ENCODE results near the gene GALNT11. TPM values are rescaled to one million over a fixed set of nuclear protein-coding genes. Genes with fewer than 3 reads are reported as not detected.

The GALNT11 gene
- polyA plus RNA-seq, 1 donor (not counting 4 experiments of a cell fraction or from before 2014, with no cell fraction given), result 42.3 TPM

DNA sequence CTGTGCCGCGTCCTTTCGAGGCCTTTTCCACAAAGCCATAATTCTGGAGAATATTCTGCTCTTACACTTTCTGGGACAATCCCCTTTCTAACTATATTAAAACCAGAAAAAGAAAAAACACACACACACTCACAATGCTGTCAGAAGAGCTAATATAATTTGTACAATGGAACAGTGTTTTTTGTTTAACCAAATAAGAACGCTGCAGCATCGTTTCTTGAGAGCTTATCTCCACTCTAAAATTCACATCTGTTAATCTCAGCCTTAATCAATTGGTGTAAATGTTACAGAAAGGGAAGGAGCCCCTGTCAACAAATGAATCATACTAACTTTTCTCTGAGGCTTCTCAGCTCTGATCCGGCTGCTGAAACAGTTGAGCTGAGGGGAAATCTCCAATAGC is 123.9 kb downstream of the GALNT11 start:
- no peaks in the 10 kb centered on the region for H3K27me3 ChIP-seq (ENCODE audit: control insufficient read depth, extremely low read depth, insufficient read depth, low read length)
- H3K9me1 ChIP-seq (ENCODE audit: control insufficient read depth, extremely low read depth, insufficient read depth, low read length), result no peaks in the 10 kb centered on the region
- dilution Hi-C loops (cut with MboI; ENCODE audit: extremely low pct_ligation_motif_present, low sequenced_read_pairs), result no loop called here
- H3K9ac ChIP-seq (ENCODE audit: control insufficient read depth, extremely low read depth, insufficient read depth, low read length), result no peak overlapping the region
- FAIRE-seq (no peak), DNase-seq (ENCODE audit: low read depth, low spot score) (no peak)
- no peaks in the 10 kb centered on the region for H4K20me1 ChIP-seq (ENCODE audit: control insufficient read depth, extremely low read depth, insufficient read depth, low read length)
- TF ChIP-seq EZH2 (IDR thresholded peaks at IDR 0.05; ENCODE audit: low read length) (no peak), CTCF (optimal IDR thresholded peaks at IDR 0.05 in 1 of 3, IDR thresholded peaks at IDR 0.05 in 1 of 3, conservative IDR thresholded peaks at IDR 0.05 in 1 of 3; ENCODE audit: extremely low read depth in 1 of 3, insufficient read depth in 2 of 3, low read length in 3 of 3) (no peak)
- no peaks in the 10 kb centered on the region for H3K79me2 ChIP-seq (ENCODE audit: control insufficient read depth, insufficient read depth, low read length)
- H3K9me3 ChIP-seq (ENCODE audit: control insufficient read depth, low read depth, low read length), result no peaks in the 10 kb centered on the region
- no peak overlapping the region for H2AFZ ChIP-seq (ENCODE audit: control insufficient read depth, low read length)
- no peak overlapping the region for H3K4me2 ChIP-seq (ENCODE audit: control insufficient read depth, extremely low read depth, insufficient read depth, low read depth, low read length)
- H3K4me3 ChIP-seq (ENCODE audit: control insufficient read depth in 2 of 3, extremely low read depth in 1 of 3, insufficient read depth in 2 of 3, low read depth in 1 of 3, low read length in 3 of 3), result no peak overlapping the region
- peaks cover 25 to 36% of the 10 kb centered on the region in 2 experiments for H3K36me3 ChIP-seq (ENCODE audit: control insufficient read depth in 2 of 2, extremely low read depth in 1 of 2, insufficient read depth in 2 of 2, low read length in 2 of 2)
- H3K4me1 ChIP-seq (ENCODE audit: control insufficient read depth, extremely low read depth, insufficient read depth, low read length), result no peaks in the 10 kb centered on the region
- no peak overlapping the region for H3K27ac ChIP-seq (ENCODE audit: control insufficient read depth, insufficient read depth, low read length)

DNA sequence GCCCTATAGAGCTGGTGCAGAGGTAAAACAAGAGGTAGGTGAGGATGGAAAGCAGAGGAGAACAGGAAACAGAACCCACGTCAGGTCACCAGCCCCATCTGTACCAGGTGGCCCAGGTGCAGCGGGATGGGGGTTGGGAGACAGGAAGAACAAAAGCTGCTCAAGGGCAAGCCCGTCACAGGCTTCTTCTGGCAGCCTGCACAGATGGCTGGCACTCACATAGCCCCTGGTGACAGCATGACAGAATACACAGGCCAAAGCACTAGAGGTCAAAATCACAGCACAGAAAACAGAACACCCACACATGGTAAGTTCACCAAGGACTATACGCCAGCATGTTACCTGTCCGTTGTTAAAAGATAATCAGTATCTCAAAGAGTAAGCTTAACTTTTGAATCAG is 126.8 kb downstream of the GALNT11 start:
- FAIRE-seq (no peak), DNase-seq (ENCODE audit: low read depth, low spot score) (no peak)
- Histone ChIP-seq H3K9ac (ENCODE audit: control insufficient read depth, extremely low read depth, insufficient read depth, low read length) (no peak overlapping the region), H3K4me2 (ENCODE audit: control insufficient read depth, extremely low read depth, insufficient read depth, low read depth, low read length) (no peak overlapping the region), H3K27ac (ENCODE audit: control insufficient read depth, insufficient read depth, low read length) (no peak overlapping the region), H3K4me3 (ENCODE audit: control insufficient read depth in 2 of 3, extremely low read depth in 1 of 3, insufficient read depth in 2 of 3, low read depth in 1 of 3, low read length in 3 of 3) (no peak overlapping the region), H3K27me3 (ENCODE audit: control insufficient read depth, extremely low read depth, insufficient read depth, low read length) (no peaks in the 10 kb centered on the region), H3K79me2 (ENCODE audit: control insufficient read depth, insufficient read depth, low read length) (no peaks in the 10 kb centered on the region), H3K4me1 (ENCODE audit: control insufficient read depth, extremely low read depth, insufficient read depth, low read length) (no peaks in the 10 kb centered on the region), H2AFZ (ENCODE audit: control insufficient read depth, low read length) (no peak overlapping the region), H4K20me1 (ENCODE audit: control insufficient read depth, extremely low read depth, insufficient read depth, low read length) (no peaks in the 10 kb centered on the region), H3K9me1 (ENCODE audit: control insufficient read depth, extremely low read depth, insufficient read depth, low read length) (no peaks in the 10 kb centered on the region), H3K9me3 (ENCODE audit: control insufficient read depth, low read depth, low read length) (no peaks in the 10 kb centered on the region), H3K36me3 (ENCODE audit: control insufficient read depth in 2 of 2, extremely low read depth in 1 of 2, insufficient read depth in 2 of 2, low read length in 2 of 2) (peaks cover 25 to 27% of the 10 kb centered on the region in 2 experiments)
- TF ChIP-seq EZH2 (IDR thresholded peaks at IDR 0.05; ENCODE audit: low read length) (no peak), CTCF (optimal IDR thresholded peaks at IDR 0.05 in 1 of 3, IDR thresholded peaks at IDR 0.05 in 1 of 3, conservative IDR thresholded peaks at IDR 0.05 in 1 of 3; ENCODE audit: extremely low read depth in 1 of 3, insufficient read depth in 2 of 3, low read length in 3 of 3) (no peak)
- dilution Hi-C loops (cut with MboI; ENCODE audit: extremely low pct_ligation_motif_present, low sequenced_read_pairs), result no loop called here
